ENCODE measurements around the gene ABCA2. TPM values are rescaled to one million over a fixed set of nuclear protein-coding genes. Genes with fewer than 3 reads are reported as not detected.
"Not testable (repeated sequence)": the region's sequence is repeated elsewhere in the genome, so short reads cannot be mapped to it uniquely, and the experiment has no call there.

Gene ABCA2
- total RNA-seq, 1 experiment from 2014 or later = 2.2 TPM

- no peak for DNase-seq (ENCODE audit: low read depth)
Observed at GRCh38 chr9:137017071-137017470, 11.0 kb downstream of the ABCA2 start.

DNA sequence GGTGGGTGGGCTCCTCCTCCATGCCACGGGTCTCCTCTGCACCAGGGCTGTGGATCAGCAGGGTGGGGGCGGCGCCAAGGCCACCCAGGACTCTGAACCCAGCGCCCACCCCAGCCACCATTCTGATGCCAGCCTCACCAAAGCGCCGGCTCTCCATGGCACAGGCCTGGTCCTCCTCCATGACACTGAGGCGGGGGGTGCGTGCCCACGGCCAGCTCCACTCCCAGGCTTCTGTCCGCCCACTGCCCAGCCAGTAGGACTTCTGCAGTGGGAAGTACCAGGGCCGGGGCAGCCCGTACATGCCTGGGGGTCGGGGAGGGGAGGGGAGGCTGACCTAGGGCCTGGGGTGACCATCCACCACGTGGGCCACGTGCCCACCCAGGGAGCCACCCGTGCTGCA lies 11.6 kb downstream of the ABCA2 start:
- no peak for DNase-seq (ENCODE audit: low read depth)

GRCh38 chr9:137015976-137016375 lies 12.1 kb downstream of the ABCA2 start:
- no peak for DNase-seq (ENCODE audit: low read depth)

DNA sequence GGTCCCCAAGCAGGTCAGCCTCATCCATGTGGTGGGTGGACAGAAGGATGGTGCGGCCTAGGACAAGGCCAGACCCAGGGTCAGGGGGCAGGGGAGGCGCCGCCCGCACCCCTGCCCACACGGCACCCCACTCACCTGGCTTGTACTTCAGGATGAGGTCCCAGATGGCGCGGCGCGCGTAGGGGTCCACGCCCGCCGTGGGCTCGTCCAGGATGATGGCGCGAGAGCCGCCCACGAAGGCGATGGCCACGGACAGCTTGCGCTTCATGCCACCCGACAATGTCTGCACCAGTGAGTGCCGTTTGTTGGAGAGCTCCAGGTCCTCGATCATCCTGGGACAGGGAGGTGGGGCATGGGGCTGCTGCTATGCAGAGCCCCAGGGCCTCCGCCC lies 12.5 kb downstream of the ABCA2 start:
- DNase-seq (ENCODE audit: low read depth) = no peak

DNA sequence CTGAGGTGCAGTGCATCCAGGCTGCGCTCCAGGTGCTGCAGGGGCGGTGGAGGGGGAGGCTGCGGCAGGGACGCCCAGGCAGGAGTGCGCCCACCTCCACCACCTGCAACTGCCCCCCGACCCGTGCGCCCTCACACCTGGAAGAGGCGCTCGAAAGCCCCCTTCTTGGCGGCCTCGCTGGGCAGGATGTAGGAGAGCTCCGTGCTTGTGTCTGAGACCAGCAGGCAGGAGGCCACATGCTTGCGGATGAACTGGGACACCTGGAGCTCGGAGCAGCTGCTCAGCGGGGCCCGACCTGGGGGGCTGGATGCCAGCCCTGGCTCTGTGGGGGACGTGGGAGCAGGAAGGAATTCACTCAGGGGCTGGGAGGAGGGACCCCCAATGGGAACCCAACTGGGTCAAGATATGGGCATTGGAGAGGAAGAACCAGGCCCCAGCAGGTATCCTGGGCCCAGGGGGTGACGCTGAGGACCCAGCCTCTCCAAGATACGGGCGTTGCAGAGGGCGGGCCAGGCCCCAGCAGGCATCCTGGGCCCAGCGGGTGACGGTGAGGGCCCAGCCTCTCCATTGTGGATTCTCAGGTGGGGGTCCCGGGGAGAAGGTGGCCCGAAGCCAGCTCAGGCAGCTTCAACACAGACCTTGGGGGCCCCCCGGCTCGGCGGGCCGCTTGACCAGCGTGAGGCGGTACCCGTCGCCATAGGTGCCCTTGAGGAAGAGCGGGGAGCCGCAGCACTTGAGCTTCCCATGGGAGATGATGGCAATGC lies 13.1 kb downstream of the ABCA2 start:
- no peak for DNase-seq (ENCODE audit: low read depth)

DNA sequence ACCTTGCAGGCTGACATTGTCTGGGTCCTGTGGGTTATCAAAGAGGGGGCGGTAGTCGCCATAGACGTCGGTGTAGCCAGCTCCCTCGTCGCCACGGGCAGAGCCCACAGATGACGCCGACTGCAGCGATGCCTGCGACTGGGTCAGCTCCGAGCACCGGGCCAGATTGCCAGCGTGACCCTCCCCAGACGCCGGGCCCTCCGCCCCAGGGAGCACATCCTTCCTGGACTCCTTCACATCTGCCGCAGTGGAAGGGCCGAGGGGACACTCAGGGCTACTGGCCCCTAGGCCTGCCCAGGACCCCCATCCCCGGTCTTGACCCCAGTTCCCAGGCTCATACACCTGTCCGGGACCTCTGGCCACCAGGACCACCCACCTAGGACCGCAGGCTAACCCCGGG lies 13.9 kb downstream of the ABCA2 start:
- DNase-seq (ENCODE audit: low read depth) = no peak

GRCh38 chr9:137013571-137013940 lies 14.5 kb downstream of the ABCA2 start:
- no peak for DNase-seq (ENCODE audit: low read depth)

- no peak for DNase-seq (ENCODE audit: low read depth)
Observed at GRCh38 chr9:137012694-137013570, 15.1 kb downstream of the ABCA2 start.

DNA sequence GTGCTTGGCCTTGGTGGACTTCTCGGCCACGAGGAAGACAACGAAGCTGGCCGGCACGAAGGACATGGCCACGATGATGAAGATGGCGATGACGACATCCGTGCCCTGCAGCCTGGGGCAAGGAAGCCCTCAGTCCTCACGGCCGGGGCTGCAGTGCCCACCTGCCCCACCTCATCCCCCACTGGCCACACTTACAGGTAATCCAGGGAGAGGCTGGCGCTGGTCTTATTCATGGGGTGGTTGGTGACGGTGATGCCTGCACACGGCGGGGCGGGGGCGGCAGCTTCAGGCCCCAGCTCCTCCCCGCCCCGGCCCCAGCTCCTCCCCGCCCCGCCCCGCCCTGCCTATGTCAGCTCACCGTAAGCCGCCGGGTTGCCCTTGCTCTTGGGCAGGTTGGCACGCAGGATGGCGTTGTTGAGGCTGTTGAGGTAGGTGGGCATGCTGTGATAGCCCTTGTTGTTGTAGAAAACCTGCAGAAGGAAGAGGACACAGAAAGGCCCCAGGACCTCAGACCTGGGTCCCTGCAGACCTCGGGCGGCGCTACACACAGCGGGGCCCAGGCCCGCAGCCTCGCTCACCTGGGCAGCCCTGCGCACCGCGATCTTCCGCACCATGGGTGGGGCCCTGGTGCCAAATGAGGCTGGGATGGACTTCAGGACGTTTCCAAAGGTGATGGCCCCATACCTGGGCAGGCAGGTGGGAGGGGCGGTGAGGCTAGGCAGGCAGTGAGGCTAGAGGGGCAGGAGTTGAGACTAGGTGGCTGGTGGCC lies 15.9 kb downstream of the ABCA2 start:
- DNase-seq (ENCODE audit: low read depth) = no peak

DNA sequence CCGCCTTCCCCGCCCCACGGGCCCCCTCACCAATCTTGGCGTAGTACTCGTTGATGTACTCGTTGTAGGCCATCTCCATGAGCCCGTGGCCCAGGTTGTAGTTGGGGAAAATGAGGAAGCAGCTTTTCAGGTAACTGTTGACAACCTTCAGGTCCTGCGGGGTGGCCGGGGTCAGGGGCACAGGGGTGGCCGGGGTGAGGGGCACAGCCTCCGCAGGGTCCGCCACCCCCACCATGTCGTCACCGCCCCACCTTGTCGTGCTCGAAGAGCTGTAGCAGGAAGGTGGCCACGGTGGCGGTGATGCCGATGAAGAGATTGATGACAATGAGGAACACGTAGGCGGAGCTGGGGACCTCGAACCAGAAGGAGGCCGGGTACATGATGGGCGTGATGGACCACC lies 16.9 kb downstream of the ABCA2 start:
- no peak for DNase-seq (ENCODE audit: low read depth)

DNA sequence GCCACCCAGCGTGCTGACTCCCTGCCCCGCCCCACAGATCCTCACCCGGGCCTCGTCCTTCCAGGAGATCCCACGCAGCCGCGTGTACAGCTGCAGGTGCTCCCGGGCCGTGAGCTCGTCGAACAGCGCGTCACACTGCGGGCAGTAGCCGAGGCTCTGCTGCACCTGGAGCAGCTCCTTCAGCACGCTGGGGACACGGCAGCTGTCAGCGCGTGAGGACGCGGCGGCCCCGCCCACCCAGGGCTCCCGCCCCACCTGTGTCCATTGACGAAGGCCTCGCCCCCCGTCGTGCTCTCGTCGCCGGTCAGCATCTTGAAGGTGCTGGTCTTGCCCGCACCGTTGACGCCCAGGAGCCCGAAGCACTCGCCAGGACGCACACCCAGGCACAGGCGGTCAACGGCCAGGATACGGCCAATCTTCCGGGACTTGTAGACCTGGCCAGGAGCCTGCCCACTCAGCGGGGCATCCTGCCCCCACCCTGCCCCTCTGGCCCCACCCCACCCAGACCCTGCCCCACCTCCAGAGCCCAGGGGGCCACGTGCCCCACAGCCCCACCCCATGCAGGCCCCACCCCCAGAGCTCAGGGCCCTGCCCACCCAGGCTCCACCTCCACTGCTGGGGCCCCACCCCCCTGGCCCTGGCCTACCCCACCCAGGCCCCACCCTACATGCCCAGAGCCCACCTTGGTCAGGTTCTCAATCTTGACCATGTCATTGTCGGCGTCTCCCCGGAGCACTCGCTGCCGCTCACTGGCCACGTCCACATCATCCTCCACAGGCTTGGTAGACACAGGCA lies 17.9 kb downstream of the ABCA2 start:
- no peak for DNase-seq (ENCODE audit: low read depth)

- no peak for DNase-seq (ENCODE audit: low read depth)
Observed at GRCh38 chr9:137009217-137009616, 18.8 kb downstream of the ABCA2 start.

DNA sequence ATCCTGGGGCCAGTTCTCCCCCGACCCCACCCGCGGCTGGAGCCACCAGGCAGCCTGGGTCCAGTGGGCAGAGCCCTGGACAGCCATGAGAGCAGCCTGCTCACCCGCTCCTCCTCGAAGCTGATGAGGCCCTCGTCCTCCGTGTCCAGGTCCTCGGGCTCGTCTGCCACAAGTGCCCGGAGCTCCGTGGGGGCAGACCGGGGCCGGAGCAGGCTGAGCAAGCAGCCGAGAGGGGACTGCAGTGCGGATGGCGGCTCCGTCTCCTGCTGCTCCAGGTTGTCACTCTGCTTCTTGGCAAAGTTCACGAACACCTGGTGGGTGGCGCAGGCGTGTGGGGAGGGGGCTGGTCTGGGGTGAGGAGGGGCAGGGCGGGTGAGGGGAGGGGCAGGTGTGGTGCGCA lies 19.7 kb downstream of the ABCA2 start:
- no peak for DNase-seq (ENCODE audit: low read depth)

DNA sequence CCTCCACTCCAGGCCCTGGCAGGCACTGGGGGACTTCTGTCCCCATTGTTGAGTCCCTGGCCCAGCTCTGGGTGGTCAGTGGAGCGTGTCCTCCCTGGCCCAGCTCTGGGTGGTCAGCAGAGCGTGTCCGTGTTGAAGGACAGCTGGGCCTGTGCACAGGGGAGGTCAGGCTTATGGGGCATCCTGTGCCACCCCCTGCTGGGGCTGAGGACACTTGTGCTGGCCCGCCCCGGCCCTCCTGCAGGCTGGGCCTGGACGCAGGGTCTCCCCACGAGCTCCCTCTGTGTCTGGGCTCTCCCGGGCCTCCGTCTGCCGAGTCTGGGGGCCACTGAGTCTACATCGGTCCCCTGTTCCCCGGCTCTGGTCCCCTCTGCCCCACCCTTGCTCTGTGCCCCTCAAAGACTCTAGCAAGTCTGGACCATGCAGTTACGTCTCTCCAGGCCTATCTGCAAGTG lies 20.2 kb downstream of the ABCA2 start:
- DNase-seq (ENCODE audit: low read depth) = no peak

GRCh38 chr9:137007108-137007815 lies 20.8 kb downstream of the ABCA2 start:
- no peak for DNase-seq (ENCODE audit: low read depth)

GRCh38 chr9:137006116-137007003 lies 21.7 kb downstream of the ABCA2 start:
- no peak for DNase-seq (ENCODE audit: low read depth)

GRCh38 chr9:137004285-137004684 lies 23.8 kb downstream of the ABCA2 start:
- DNase-seq (ENCODE audit: low read depth) = not testable (repeated sequence)

- no peak for DNase-seq (ENCODE audit: low read depth)
Observed at GRCh38 chr9:137002646-137003041, 25.4 kb downstream of the ABCA2 start.

GRCh38 chr9:137001857-137002645 lies 26.0 kb downstream of the ABCA2 start:
- no peak for DNase-seq (ENCODE audit: low read depth)
